HCT116 (cell line): Measurements from ENCODE around the gene STK4. TPM values are rescaled to one million over a fixed set of nuclear protein-coding genes. Genes with fewer than 3 reads are reported as not detected.

Experiments
- ATAC-seq: fragments of 200-7000 bp; cut with Tn5 transposase; 2 replicates; pipeline ENCODE4 v1.9.1; 2020; ENCODE audit warnings: mild to moderate bottlenecking, moderate library complexity
- BruUV-seq: library from RNA; stranded (reverse); fragments of 400-500 nt; replicated peaks from 2 replicates; lab custom pipeline; 2021; lab: Mats Ljungman, UMichigan
- CTCF ChIA-PET: fragments of 300-600 bp; sonication (Branson Sonifier 250); formaldehyde crosslinking; loops from one replicate; lab custom pipeline; 2021; ENCODE audit warnings: antibody characterized with exemption; lab: Charles Lee
- POLR2A ChIA-PET: fragments of 300-600, 350-600 bp; sonication (Branson Sonifier 250); formaldehyde crosslinking; loops from one replicate; lab custom pipeline; 2021; ENCODE audit warnings: antibody characterized with exemption; lab: Charles Lee
- RAD21 ChIA-PET, 2 experiments: fragments of 300-600 bp; sonication (Branson Sonifier 250); formaldehyde crosslinking; loops; one replicate each; lab custom pipeline; 2023; ENCODE audit warnings: low total read pairs in 2 of 2; ENCODE audit not compliant: uncharacterized antibody in 2 of 2, unreplicated experiment in 2 of 2, low non-redundant PET in 1 of 2; lab: Charles Lee
- DNase-seq: peaks from one replicate; pipeline ENCODE4 v3.0.0-alpha.2; 2010; ENCODE audit warnings: low read depth, low spot score
- H2AFZ ChIP-seq: fragments of 200-600 bp; shearing (Covaris generic), sonication (generic); 2 replicates; pipeline ENCODE4 v1.6.1; 2017; ENCODE audit warnings: low read depth, mixed run types, mixed read lengths, antibody characterized with exemption, low read length; ENCODE audit not compliant: poor library complexity, severe bottlenecking
- H3K27ac ChIP-seq: 2 replicates; pipeline ENCODE4 v1.5.1; 2012; ENCODE audit warnings: low read depth, low read length
- H3K27me3 ChIP-seq: fragments of 200-600 bp; sonication (generic); 2 replicates; pipeline ENCODE4 v1.6.1; 2016; ENCODE audit warnings: mixed run types, low read length, mixed read lengths; ENCODE audit not compliant: insufficient read depth
- H3K36me3 ChIP-seq, 2 experiments: fragments of 200-500 bp in 1 of 2; fragments of 200-600 bp in 1 of 2; sonication (Bioruptor generic) in 1 of 2; sonication (generic) in 1 of 2; 2 replicates each; pipeline versions ENCODE4 v1.5.1 to v1.6.1; 2014 to 2016; ENCODE audit warnings: low read length in 2 of 2, inconsistent platforms in 1 of 2, mixed read lengths in 1 of 2, mixed run types in 1 of 2; ENCODE audit not compliant: insufficient read depth in 2 of 2, control insufficient read depth in 1 of 2
- H3K4me1 ChIP-seq, 2 experiments: fragments of 200-600 bp in 1 of 2; sonication (generic) in 1 of 2; 2 replicates each; pipeline versions ENCODE4 v1.5.1 to v1.6.1; 2012 to 2017; ENCODE audit warnings: low read length in 2 of 2, inconsistent platforms in 1 of 2, mild to moderate bottlenecking in 1 of 2, mixed read lengths in 1 of 2, mixed run types in 1 of 2, moderate library complexity in 1 of 2; ENCODE audit not compliant: insufficient read depth in 2 of 2, control insufficient read depth in 1 of 2
- H3K4me2 ChIP-seq: fragments of 200-600 bp; sonication (generic); 2 replicates; pipeline ENCODE4 v1.6.1; 2017; ENCODE audit warnings: mixed run types, low read length, mixed read lengths
- H3K4me3 ChIP-seq, 2 experiments: fragments of 200-600 bp in 1 of 2; sonication (generic) in 1 of 2; replicated peaks in 1 of 2; 2 replicates each; pipeline ENCODE4 v1.5.1; 2011 to 2016; ENCODE audit warnings: low read length in 2 of 2, control low read depth in 1 of 2, low read depth in 1 of 2, mild to moderate bottlenecking in 1 of 2, mixed read lengths in 1 of 2, mixed run types in 1 of 2
- H3K79me2 ChIP-seq: fragments of 200-600 bp; sonication (generic); 2 replicates; pipeline ENCODE4 v1.6.1; 2017; ENCODE audit warnings: mild to moderate bottlenecking, mixed run types, low read length, moderate library complexity, mixed read lengths; ENCODE audit not compliant: insufficient read depth
- H3K9ac ChIP-seq: fragments of 200-600 bp; sonication (generic); 2 replicates; pipeline ENCODE4 v1.6.1; 2016; ENCODE audit warnings: low read length, mixed read lengths
- H3K9me2 ChIP-seq: fragments of 200-600 bp; sonication (generic), shearing (Covaris generic); 2 replicates; pipeline ENCODE4 v1.6.1; 2017; ENCODE audit warnings: mixed run types, mild to moderate bottlenecking, moderate library complexity; ENCODE audit not compliant: insufficient read depth
- H3K9me3 ChIP-seq, 2 experiments: fragments of 200-500 bp in 1 of 2; fragments of 200-600 bp in 1 of 2; sonication (Bioruptor generic) in 1 of 2; sonication (generic) in 1 of 2; 2 replicates each; pipeline ENCODE4 v1.6.1; 2014 to 2017; ENCODE audit warnings: low read length in 2 of 2, mixed read lengths in 2 of 2, inconsistent platforms in 1 of 2, low read depth in 1 of 2, mild to moderate bottlenecking in 1 of 2, mixed run types in 1 of 2, moderate library complexity in 1 of 2; ENCODE audit not compliant: control insufficient read depth in 1 of 2, insufficient read depth in 1 of 2
- H4K20me1 ChIP-seq: fragments of 200-600 bp; sonication (generic), shearing (Covaris generic); 2 replicates; pipeline ENCODE4 v1.6.1; 2017; ENCODE audit warnings: mixed run types, mild to moderate bottlenecking, moderate library complexity; ENCODE audit not compliant: insufficient read depth
- ATF3 ChIP-seq: IDR thresholded peaks from 2 replicates; pipeline ENCODE4 v1.6.1; 2012
- CEBPB ChIP-seq: IDR thresholded peaks from 2 replicates; pipeline ENCODE4 v1.6.1; 2012; ENCODE audit warnings: low read depth
- CTCF ChIP-seq, 3 experiments: fragments of 200-600 bp in 1 of 3; sonication (generic) in 1 of 3; IDR thresholded peaks in 2 of 3; conservative IDR thresholded peaks in 1 of 3; 2 replicates each; pipeline ENCODE4 v1.5.1; 2012 to 2017; ENCODE audit warnings: low read depth in 2 of 3, low read length in 2 of 3, antibody characterized with exemption in 1 of 3, borderline replicate concordance in 1 of 3, control low read depth in 1 of 3, mild to moderate bottlenecking in 1 of 3, mixed read lengths in 1 of 3, mixed run types in 1 of 3, moderate library complexity in 1 of 3; ENCODE audit not compliant: insufficient read depth in 1 of 3
- EGR1 ChIP-seq: IDR thresholded peaks from 2 replicates; pipeline ENCODE4 v1.6.1; 2012; ENCODE audit warnings: low read depth
- ELF1 ChIP-seq: IDR thresholded peaks from 2 replicates; pipeline ENCODE4 v1.6.1; 2012; ENCODE audit warnings: low read depth, borderline replicate concordance
- FOSL1 ChIP-seq: IDR thresholded peaks from 2 replicates; pipeline ENCODE4 v1.6.1; 2012; ENCODE audit warnings: low read depth
- JUND ChIP-seq: IDR thresholded peaks from 2 replicates; pipeline ENCODE4 v1.6.1; 2012
- RAD21 ChIP-seq: IDR thresholded peaks from 2 replicates; pipeline ENCODE4 v1.6.1; 2012; ENCODE audit warnings: low read depth, mild to moderate bottlenecking
- REST ChIP-seq: IDR thresholded peaks from 2 replicates; pipeline ENCODE4 v1.6.1; 2012; ENCODE audit warnings: low read depth
- SIN3A ChIP-seq: IDR thresholded peaks from 2 replicates; pipeline ENCODE4 v1.6.1; 2012; ENCODE audit warnings: low read depth
- SRF ChIP-seq: IDR thresholded peaks from 2 replicates; pipeline ENCODE4 v1.6.1; 2012; ENCODE audit warnings: low read depth
- TCF7L2 ChIP-seq: IDR thresholded peaks from 2 replicates; pipeline ENCODE4 v1.7.0; 2011; ENCODE audit warnings: borderline replicate concordance, inconsistent platforms; ENCODE audit not compliant: insufficient read depth, insufficient read length; ENCODE audit errors: extremely low read depth
- ZBTB33 ChIP-seq: IDR thresholded peaks from 2 replicates; pipeline ENCODE4 v1.6.1; 2011; ENCODE audit warnings: mild to moderate bottlenecking, low read length, moderate library complexity; ENCODE audit not compliant: insufficient replicate concordance; ENCODE audit errors: extremely low read depth
- ZFX ChIP-seq: fragments of 450-650 bp; IDR thresholded peaks from 2 replicates; pipeline ENCODE4 v1.6.1; 2017
- intact Hi-C: fragments of 100-400 bp; cut with micrococcal nuclease; formaldehyde crosslinking; loops from 2 replicates; pipeline ENCODE4 v1.10.0; 2022
- total RNA-seq: library from RNA; stranded (reverse); gene quantifications from one replicate; pipeline ENCODE4 v1.2.1, GENCODE V29; 2021; ENCODE audit not compliant: unreplicated experiment

STK4 gene
- total RNA-seq, 1 experiment from 2014 or later, result 45.4 TPM

- RAD21 ChIA-PET, result no interaction called here
- Histone ChIP-seq H3K4me1 (no peaks in the 10 kb centered on the region), H2AFZ (no peak overlapping the region), H3K9ac (no peak overlapping the region), H4K20me1 (no peaks in the 10 kb centered on the region), H3K27me3 (no peaks in the 10 kb centered on the region), H3K79me2 (no peaks in the 10 kb centered on the region), H3K9me3 (no peaks in the 10 kb centered on the region), H3K27ac (no peak overlapping the region), H3K4me3 (no peak overlapping the region), H3K9me2 (no peaks in the 10 kb centered on the region), H3K36me3 (peaks cover 6 to 10% of the 10 kb centered on the region in 2 experiments; a peak in 3 of 4 replicates), H3K4me2 (no peak overlapping the region)
- CTCF ChIA-PET, result no interaction called here
- POLR2A ChIA-PET, result no interaction called here
- intact Hi-C loops, result no loop called here
- TF ChIP-seq SIN3A, result no peak
- no peak for TF ChIP-seq EGR1
- TF ChIP-seq CTCF (IDR thresholded peaks at IDR 0.05 in 2 of 3, conservative IDR thresholded peaks at IDR 0.05 in 1 of 3; ENCODE audit: borderline replicate concordance in 1 of 3, insufficient read depth in 1 of 3, low read depth in 2 of 3, low read length in 2 of 3), result peak in 2 of 3 experiments; percentile 60 to 65; a peak in 4 of 6 replicates
- peak; percentile 9; the same call in 1 of the 2 replicates for TF ChIP-seq RAD21
- no peak for TF ChIP-seq REST
- TF ChIP-seq FOSL1, result no peak
- TF ChIP-seq JUND, result no peak
- no peak for TF ChIP-seq CEBPB
- TF ChIP-seq ZFX, result no peak
- no peak for TF ChIP-seq ATF3
- no peak for TF ChIP-seq TCF7L2
- TF ChIP-seq SRF, result no peak
- TF ChIP-seq ELF1, result no peak
- TF ChIP-seq ZBTB33, result no peak
- ATAC-seq, result peak; percentile 81
- no TSS peak for BruUV-seq
- peak; percentile 15 for DNase-seq
Measured at GRCh38 chr20:45080867-45081624, 114.7 kb downstream of the STK4 start.
